ENCODE measurements around the gene PHF21A.

Gene PHF21A

GRCh38 chr11:46045811-46046210 is 75.4 kb downstream of the PHF21A start:
- Histone ChIP-seq H3K4me1 (ENCODE audit: control insufficient read depth, insufficient read depth, low read length) (peaks cover 30% of the 10 kb centered on the region), H3K4me3 (ENCODE audit: insufficient read depth, low read depth, low read length) (no peak overlapping the region), H3K27me3 (ENCODE audit: control insufficient read depth, insufficient read depth, low read length, poor library complexity, severe bottlenecking) (no peaks in the 10 kb centered on the region), H3K36me3 (ENCODE audit: control insufficient read depth, insufficient read depth, low read length) (no peaks in the 10 kb centered on the region), H3K27ac (ENCODE audit: insufficient read depth, low read depth, low read length, poor library complexity, severe bottlenecking) (no peak overlapping the region), H3K9me3 (ENCODE audit: control insufficient read depth, low read length) (no peaks in the 10 kb centered on the region)
- WGBS, 2 experiments, result 91 to 94% methylated on average over 1 of the region's 1 CpG

- Histone ChIP-seq H3K4me3 (ENCODE audit: insufficient read depth, low read depth, low read length) (no peak overlapping the region), H3K4me1 (ENCODE audit: control insufficient read depth, insufficient read depth, low read length) (peaks cover 19% of the 10 kb centered on the region), H3K9me3 (ENCODE audit: control insufficient read depth, low read length) (no peaks in the 10 kb centered on the region), H3K27me3 (ENCODE audit: control insufficient read depth, insufficient read depth, low read length, poor library complexity, severe bottlenecking) (no peaks in the 10 kb centered on the region), H3K27ac (ENCODE audit: insufficient read depth, low read depth, low read length, poor library complexity, severe bottlenecking) (no peak overlapping the region), H3K36me3 (ENCODE audit: control insufficient read depth, insufficient read depth, low read length) (no peaks in the 10 kb centered on the region)
- 92 to 96% methylated on average over 2 of the region's 2 CpGs for WGBS, 2 experiments
Measured at GRCh38 chr11:46044601-46045000, 76.7 kb downstream of the PHF21A start.

DNA sequence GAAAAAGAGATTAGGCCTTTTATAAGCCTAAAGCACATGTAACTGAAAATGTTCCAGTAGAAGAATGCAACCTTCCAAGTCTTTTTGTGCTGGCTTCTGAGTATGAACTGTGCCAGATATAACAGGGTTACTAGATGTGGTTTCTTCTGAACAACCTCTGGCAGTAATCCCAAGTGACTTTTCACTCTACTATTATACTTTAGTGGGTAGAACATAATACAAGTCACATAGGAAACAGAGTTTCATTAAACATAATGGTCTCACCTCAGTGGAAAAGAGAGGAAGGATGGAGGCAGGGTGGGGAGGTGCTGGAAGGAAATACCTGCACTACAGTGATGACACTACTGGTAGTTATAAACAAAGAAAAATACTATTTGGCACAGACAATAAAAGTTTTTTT is 81.3 kb downstream of the PHF21A start:
- Histone ChIP-seq H3K4me3 (ENCODE audit: insufficient read depth, low read depth, low read length) (no peak overlapping the region), H3K9me3 (ENCODE audit: control insufficient read depth, low read length) (no peaks in the 10 kb centered on the region), H3K36me3 (ENCODE audit: control insufficient read depth, insufficient read depth, low read length) (no peaks in the 10 kb centered on the region), H3K4me1 (ENCODE audit: control insufficient read depth, insufficient read depth, low read length) (no peaks in the 10 kb centered on the region), H3K27me3 (ENCODE audit: control insufficient read depth, insufficient read depth, low read length, poor library complexity, severe bottlenecking) (no peaks in the 10 kb centered on the region), H3K27ac (ENCODE audit: insufficient read depth, low read depth, low read length, poor library complexity, severe bottlenecking) (no peak overlapping the region)

DNA sequence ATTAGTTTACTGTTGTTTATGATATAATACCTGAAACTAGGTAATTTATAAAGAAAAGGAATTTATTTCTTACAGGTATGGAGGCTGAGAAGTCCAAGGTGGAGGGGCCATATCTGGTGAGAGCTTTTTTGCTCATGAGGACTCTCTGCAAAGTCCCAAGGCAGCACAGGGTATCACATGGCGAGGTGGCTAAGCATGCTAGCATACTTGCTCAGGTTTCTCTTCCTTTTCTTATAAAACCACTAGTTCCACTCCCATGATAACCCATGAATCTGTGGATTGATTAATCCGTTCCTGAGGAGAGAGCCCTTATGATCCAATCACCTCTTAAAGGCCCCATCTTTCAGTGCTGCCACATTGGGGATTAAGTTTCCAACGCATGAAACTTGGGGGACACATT is 82.7 kb downstream of the PHF21A start:
- H3K4me1 ChIP-seq (ENCODE audit: control insufficient read depth, insufficient read depth, low read length), result no peaks in the 10 kb centered on the region
- no peaks in the 10 kb centered on the region for H3K9me3 ChIP-seq (ENCODE audit: control insufficient read depth, low read length)
- H3K27me3 ChIP-seq (ENCODE audit: control insufficient read depth, insufficient read depth, low read length, poor library complexity, severe bottlenecking), result no peaks in the 10 kb centered on the region
- H3K36me3 ChIP-seq (ENCODE audit: control insufficient read depth, insufficient read depth, low read length), result no peaks in the 10 kb centered on the region
- H3K4me3 ChIP-seq (ENCODE audit: insufficient read depth, low read depth, low read length), result no peak overlapping the region
- 94 to 95% methylated on average over 3 of the region's 3 CpGs for WGBS, 2 experiments
- no peak overlapping the region for H3K27ac ChIP-seq (ENCODE audit: insufficient read depth, low read depth, low read length, poor library complexity, severe bottlenecking)

DNA sequence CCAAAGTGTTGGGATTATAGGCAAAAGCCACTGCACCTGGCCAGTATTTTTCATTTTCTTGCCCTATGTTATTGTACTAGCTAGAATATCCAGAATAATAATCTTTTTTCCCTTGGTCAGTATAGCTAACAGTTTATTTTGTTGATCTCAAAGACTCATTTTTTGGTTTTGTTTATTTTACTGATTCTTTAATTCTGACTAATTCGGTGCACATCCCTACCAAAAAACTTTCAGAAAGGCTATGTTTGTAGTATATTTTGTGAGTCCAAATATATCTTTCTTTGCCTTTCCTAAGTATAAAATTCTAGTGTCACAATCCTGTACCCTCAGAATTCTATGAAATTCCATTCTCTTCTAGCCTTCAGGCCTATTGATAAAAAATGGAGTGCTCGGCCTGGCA is 84.3 kb downstream of the PHF21A start:
- Histone ChIP-seq H3K4me3 (ENCODE audit: insufficient read depth, low read depth, low read length) (no peak overlapping the region), H3K27ac (ENCODE audit: insufficient read depth, low read depth, low read length, poor library complexity, severe bottlenecking) (no peak overlapping the region), H3K27me3 (ENCODE audit: control insufficient read depth, insufficient read depth, low read length, poor library complexity, severe bottlenecking) (no peaks in the 10 kb centered on the region), H3K36me3 (ENCODE audit: control insufficient read depth, insufficient read depth, low read length) (no peaks in the 10 kb centered on the region), H3K4me1 (ENCODE audit: control insufficient read depth, insufficient read depth, low read length) (no peaks in the 10 kb centered on the region), H3K9me3 (ENCODE audit: control insufficient read depth, low read length) (no peaks in the 10 kb centered on the region)
- 92 to 93% methylated on average over 1 of the region's 2 CpGs for whole genome bisulfite sequencing, 2 experiments

GRCh38 chr11:46036009-46036408 is 85.2 kb downstream of the PHF21A start:
- Histone ChIP-seq H3K27ac (ENCODE audit: insufficient read depth, low read depth, low read length, poor library complexity, severe bottlenecking) (no peak overlapping the region), H3K9me3 (ENCODE audit: control insufficient read depth, low read length) (no peaks in the 10 kb centered on the region)
- 95 to 98% methylated on average over 2 of the region's 2 CpGs for WGBS, 2 experiments

GRCh38 chr11:46034041-46034440 is 87.2 kb downstream of the PHF21A start:
- Histone ChIP-seq H3K27ac (ENCODE audit: insufficient read depth, low read depth, low read length, poor library complexity, severe bottlenecking) (no peak overlapping the region), H3K4me1 (ENCODE audit: control insufficient read depth, insufficient read depth, low read length) (no peaks in the 10 kb centered on the region), H3K36me3 (ENCODE audit: control insufficient read depth, insufficient read depth, low read length) (no peaks in the 10 kb centered on the region), H3K9me3 (ENCODE audit: control insufficient read depth, low read length) (no peaks in the 10 kb centered on the region), H3K4me3 (ENCODE audit: insufficient read depth, low read depth, low read length) (no peak overlapping the region), H3K27me3 (ENCODE audit: control insufficient read depth, insufficient read depth, low read length, poor library complexity, severe bottlenecking) (no peaks in the 10 kb centered on the region)

More at GRCh38 chr11:46036009-46036408, 85.2 kb downstream of the PHF21A start:
- no peaks in the 10 kb centered on the region for H3K36me3 ChIP-seq (ENCODE audit: control insufficient read depth, insufficient read depth, low read length)
- no peak overlapping the region for H3K4me3 ChIP-seq (ENCODE audit: insufficient read depth, low read depth, low read length)
- no peaks in the 10 kb centered on the region for H3K27me3 ChIP-seq (ENCODE audit: control insufficient read depth, insufficient read depth, low read length, poor library complexity, severe bottlenecking)
- H3K4me1 ChIP-seq (ENCODE audit: control insufficient read depth, insufficient read depth, low read length), result no peaks in the 10 kb centered on the region

DNA sequence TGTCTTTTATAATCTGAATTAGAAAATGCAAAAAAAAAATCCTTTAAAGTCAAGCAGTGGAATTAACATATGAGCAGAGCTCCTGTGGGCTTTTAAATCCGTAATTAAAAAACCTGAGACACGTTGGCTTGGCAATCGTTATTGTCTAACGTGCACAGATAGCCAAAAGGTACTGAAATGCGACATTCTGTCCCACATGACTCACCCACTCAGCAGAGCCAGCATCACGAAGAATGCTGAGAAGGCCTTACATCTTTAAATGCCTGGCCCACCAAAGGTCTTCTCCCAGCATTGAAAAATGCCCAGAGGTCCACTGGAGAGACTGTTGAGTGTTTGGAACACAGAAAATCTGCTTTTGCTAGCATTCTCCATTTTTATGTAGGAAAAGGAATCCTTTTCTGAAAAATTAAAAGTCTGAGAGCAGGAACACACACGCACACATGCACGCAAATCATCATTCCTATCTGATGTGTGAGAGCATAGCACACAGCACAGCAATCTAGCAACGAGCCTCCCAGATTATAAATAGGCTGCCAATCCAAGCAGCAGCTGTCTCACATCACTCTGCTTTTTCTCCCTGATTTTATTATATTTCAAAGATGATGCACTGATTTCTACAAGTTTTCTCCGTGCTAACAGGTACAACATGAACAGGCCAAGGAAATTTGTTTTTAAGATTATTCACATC is 94.5 kb downstream of the PHF21A start:
- no peaks in the 10 kb centered on the region for H3K4me1 ChIP-seq (ENCODE audit: control insufficient read depth, insufficient read depth, low read length)
- no peaks in the 10 kb centered on the region for H3K27me3 ChIP-seq (ENCODE audit: control insufficient read depth, insufficient read depth, low read length, poor library complexity, severe bottlenecking)
- no peak overlapping the region for H3K27ac ChIP-seq (ENCODE audit: insufficient read depth, low read depth, low read length, poor library complexity, severe bottlenecking)
- 80 to 86% methylated on average over 10 of the region's 10 CpGs for WGBS, 2 experiments
- no peak overlapping the region for H3K4me3 ChIP-seq (ENCODE audit: insufficient read depth, low read depth, low read length)
- H3K36me3 ChIP-seq (ENCODE audit: control insufficient read depth, insufficient read depth, low read length), result no peaks in the 10 kb centered on the region
- H3K9me3 ChIP-seq (ENCODE audit: control insufficient read depth, low read length), result no peaks in the 10 kb centered on the region

GRCh38 chr11:46020084-46020599 is 101.1 kb downstream of the PHF21A start:
- Histone ChIP-seq H3K4me1 (ENCODE audit: control insufficient read depth, insufficient read depth, low read length) (no peaks in the 10 kb centered on the region), H3K9me3 (ENCODE audit: control insufficient read depth, low read length) (no peaks in the 10 kb centered on the region), H3K27me3 (ENCODE audit: control insufficient read depth, insufficient read depth, low read length, poor library complexity, severe bottlenecking) (no peaks in the 10 kb centered on the region), H3K36me3 (ENCODE audit: control insufficient read depth, insufficient read depth, low read length) (no peaks in the 10 kb centered on the region), H3K4me3 (ENCODE audit: insufficient read depth, low read depth, low read length) (no peak overlapping the region), H3K27ac (ENCODE audit: insufficient read depth, low read depth, low read length, poor library complexity, severe bottlenecking) (no peak overlapping the region)
- 96% methylated on average over 8 of the region's 8 CpGs for WGBS, 2 experiments

GRCh38 chr11:46018651-46019050 is 102.6 kb downstream of the PHF21A start:
- Histone ChIP-seq H3K27ac (ENCODE audit: insufficient read depth, low read depth, low read length, poor library complexity, severe bottlenecking) (no peak overlapping the region), H3K36me3 (ENCODE audit: control insufficient read depth, insufficient read depth, low read length) (no peaks in the 10 kb centered on the region)
- WGBS, 2 experiments, result 92 to 98% methylated on average over 2 of the region's 2 CpGs

More at GRCh38 chr11:46018651-46019050, 102.6 kb downstream of the PHF21A start:
- Histone ChIP-seq H3K27me3 (ENCODE audit: control insufficient read depth, insufficient read depth, low read length, poor library complexity, severe bottlenecking) (no peaks in the 10 kb centered on the region), H3K9me3 (ENCODE audit: control insufficient read depth, low read length) (no peaks in the 10 kb centered on the region), H3K4me3 (ENCODE audit: insufficient read depth, low read depth, low read length) (no peak overlapping the region), H3K4me1 (ENCODE audit: control insufficient read depth, insufficient read depth, low read length) (no peaks in the 10 kb centered on the region)
